ENCODE measurements around the gene DENND2A. TPM values are rescaled to one million over a fixed set of nuclear protein-coding genes. Genes with fewer than 3 reads are reported as not detected.

Gene DENND2A

GRCh38 chr7:140478246-140479061, 162.2 kb downstream of the DENND2A start:
- Histone ChIP-seq H3K4me1 (ENCODE audit: control insufficient read depth, low read depth, low read length) (peaks cover 2% of the 10 kb centered on the region), H3K79me1 (ENCODE audit: low read length) (no peaks in the 10 kb centered on the region), H2BK5ac (ENCODE audit: low read length) (peak overlapping the region; percentile 62), H3K36me3 (ENCODE audit: control insufficient read depth, insufficient read depth, low read length) (no peaks in the 10 kb centered on the region), H3K18ac (ENCODE audit: low read length) (peak overlapping the region; percentile 88), H2BK120ac (ENCODE audit: low read depth, low read length) (peak overlapping the region; percentile 2), H3K79me2 (ENCODE audit: control insufficient read depth, insufficient read depth, low read length) (peaks cover 51% of the 10 kb centered on the region), H3K9ac (ENCODE audit: low read length) (peak overlapping the region; percentile 93), H3K27ac (ENCODE audit: low read depth, low read length) (peak overlapping the region; percentile 96), H3K27me3 (ENCODE audit: insufficient read depth, low read length, poor library complexity) (no peaks in the 10 kb centered on the region), H3K4me3 (ENCODE audit: low read length) (peak overlapping the region; percentile 90), H2AK5ac (ENCODE audit: low read length) (no peak overlapping the region), H3K56ac (ENCODE audit: low read length) (peak overlapping the region; percentile 95), H3K4ac (ENCODE audit: low read depth, low read length) (peak overlapping the region; percentile 21), H2BK15ac (replicated peaks; ENCODE audit: low read depth) (no peak overlapping the region), H3K4me2 (ENCODE audit: low read length) (peak overlapping the region; percentile 46), H4K5ac (ENCODE audit: low read length) (no peak overlapping the region), H3K23ac (ENCODE audit: low read length) (no peak overlapping the region), H4K8ac (ENCODE audit: low read depth, low read length) (peak overlapping the region; percentile 86)
- peak; percentile 72 for DNase-seq
- no CpG with 5 or more reads among the region's 69 CpGs for WGBS (ENCODE audit: extremely low coverage, insufficient coverage, low lambda C conversion rate)

- Histone ChIP-seq H3K9ac (ENCODE audit: low read length) (peak overlapping the region; percentile 41), H3K23ac (ENCODE audit: low read length) (no peak overlapping the region)
Measured at GRCh38 chr7:140476698-140477261, 163.8 kb downstream of the DENND2A start.

GRCh38 chr7:140475747-140476333, 164.8 kb downstream of the DENND2A start:
- Histone ChIP-seq H3K4me1 (ENCODE audit: control insufficient read depth, low read depth, low read length) (peaks cover 2% of the 10 kb centered on the region), H3K27me3 (ENCODE audit: insufficient read depth, low read length, poor library complexity) (no peaks in the 10 kb centered on the region), H2AK5ac (ENCODE audit: low read length) (no peak overlapping the region), H3K79me2 (ENCODE audit: control insufficient read depth, insufficient read depth, low read length) (peaks cover 77% of the 10 kb centered on the region), H2BK15ac (replicated peaks; ENCODE audit: low read depth) (no peak overlapping the region), H4K5ac (ENCODE audit: low read length) (no peak overlapping the region), H2BK5ac (ENCODE audit: low read length) (no peak overlapping the region), H3K79me1 (ENCODE audit: low read length) (no peaks in the 10 kb centered on the region), H3K18ac (ENCODE audit: low read length) (no peak overlapping the region), H2BK120ac (ENCODE audit: low read depth, low read length) (no peak overlapping the region), H3K4me2 (ENCODE audit: low read length) (no peak overlapping the region), H3K9ac (ENCODE audit: low read length) (peak overlapping the region; percentile 34), H3K4me3 (ENCODE audit: low read length) (no peak overlapping the region), H3K36me3 (ENCODE audit: control insufficient read depth, insufficient read depth, low read length) (no peaks in the 10 kb centered on the region), H3K4ac (ENCODE audit: low read depth, low read length) (no peak overlapping the region), H3K27ac (ENCODE audit: low read depth, low read length) (no peak overlapping the region), H3K23ac (ENCODE audit: low read length) (no peak overlapping the region), H3K56ac (ENCODE audit: low read length) (no peak overlapping the region), H4K8ac (ENCODE audit: low read depth, low read length) (no peak overlapping the region)
- peak; percentile 66 for DNase-seq
- WGBS (ENCODE audit: extremely low coverage, insufficient coverage, low lambda C conversion rate): no CpG with 5 or more reads among the region's 2 CpGs

More at GRCh38 chr7:140476698-140477261, 163.8 kb downstream of the DENND2A start:
- H2AK5ac ChIP-seq (ENCODE audit: low read length): no peak overlapping the region
- DNase-seq: no peak
- no peak overlapping the region for H2BK15ac ChIP-seq (replicated peaks; ENCODE audit: low read depth)
- H3K79me2 ChIP-seq (ENCODE audit: control insufficient read depth, insufficient read depth, low read length): peaks cover 67% of the 10 kb centered on the region
- H4K5ac ChIP-seq (ENCODE audit: low read length): no peak overlapping the region
- H3K4me3 ChIP-seq (ENCODE audit: low read length): no peak overlapping the region
- H3K4me2 ChIP-seq (ENCODE audit: low read length): peak overlapping the region; percentile 38
- no peak overlapping the region for H2BK120ac ChIP-seq (ENCODE audit: low read depth, low read length)
- H3K27ac ChIP-seq (ENCODE audit: low read depth, low read length): no peak overlapping the region
- H3K4ac ChIP-seq (ENCODE audit: low read depth, low read length): no peak overlapping the region
- H2BK5ac ChIP-seq (ENCODE audit: low read length): no peak overlapping the region
- H4K8ac ChIP-seq (ENCODE audit: low read depth, low read length): no peak overlapping the region
- WGBS (ENCODE audit: extremely low coverage, insufficient coverage, low lambda C conversion rate): no CpG with 5 or more reads among the region's 11 CpGs
- H3K36me3 ChIP-seq (ENCODE audit: control insufficient read depth, insufficient read depth, low read length): no peaks in the 10 kb centered on the region
- no peaks in the 10 kb centered on the region for H3K79me1 ChIP-seq (ENCODE audit: low read length)
- H3K4me1 ChIP-seq (ENCODE audit: control insufficient read depth, low read depth, low read length): peaks cover 2% of the 10 kb centered on the region
- H3K56ac ChIP-seq (ENCODE audit: low read length): peak overlapping the region; percentile 60
- no peaks in the 10 kb centered on the region for H3K27me3 ChIP-seq (ENCODE audit: insufficient read depth, low read length, poor library complexity)
- no peak overlapping the region for H3K18ac ChIP-seq (ENCODE audit: low read length)

Small RNA genes within 50 kb of the gene (small RNA-seq; reads per million reads assigned to genes)
- gene RF00019 (ENCODE audit: insufficient read depth): not detected
- gene RN7SL771P (ENCODE audit: insufficient read depth): not detected

Measured in mesendoderm (in vitro differentiated cells).